Measurements from ENCODE around the gene KCND3. TPM values are rescaled to one million over a fixed set of nuclear protein-coding genes. Genes with fewer than 3 reads are reported as not detected.

The KCND3 gene
- total RNA-seq, 2 experiments from 2014 or later, result not detected

DNA sequence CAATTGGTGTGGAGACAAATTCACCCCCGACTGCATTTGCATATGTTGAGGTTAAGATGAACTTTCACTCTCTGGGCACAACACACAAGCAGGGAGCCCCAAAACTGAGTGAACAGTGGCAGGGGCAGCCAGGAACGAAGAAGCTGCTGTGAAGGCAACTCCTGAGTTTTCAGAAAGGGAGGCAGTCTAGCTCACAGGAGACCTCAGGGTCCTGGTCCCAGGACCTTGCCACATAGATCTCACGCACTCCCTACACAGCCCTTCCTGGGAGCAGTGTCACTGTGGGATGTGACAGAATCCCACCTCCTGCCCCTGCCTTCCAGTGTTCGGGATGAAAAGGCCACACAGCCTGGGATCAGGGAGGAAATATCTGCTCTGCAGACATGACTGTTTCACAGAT is 60.9 kb downstream of the KCND3 start:
- ATAC-seq, result no peak
- no peaks in the 10 kb centered on the region for H3K36me3 Mint-ChIP-seq (ENCODE audit: low read depth)
- ChIA-PET POLR2A (no interaction called here), CTCF (interaction anchor here (0.6 to 0.9 kb wide), 2 partner anchors 122 to 371 kb away, joined by 3 read pairs; no protein-coding TSS in a partner anchor)
- no peaks in the 10 kb centered on the region for H3K4me1 Mint-ChIP-seq
- H3K4me3 Mint-ChIP-seq, result no peak overlapping the region
- intact Hi-C loops (cut with DNase I, micrococcal nuclease), result no loop called here
- no peak overlapping the region for H3K27ac Mint-ChIP-seq
- H3K9me3 Mint-ChIP-seq (ENCODE audit: low read depth), result no peaks in the 10 kb centered on the region
- DNase-seq, result no peak
- peaks cover 4% of the 10 kb centered on the region for H3K27me3 Mint-ChIP-seq

GRCh38 chr1:111927652-111928051 is 61.8 kb downstream of the KCND3 start:
- Mint-ChIP-seq H3K27me3 (peaks cover 3% of the 10 kb centered on the region), H3K4me3 (no peak overlapping the region), H3K36me3 (ENCODE audit: low read depth) (no peaks in the 10 kb centered on the region), H3K27ac (no peak overlapping the region), H3K9me3 (ENCODE audit: low read depth) (no peaks in the 10 kb centered on the region), H3K4me1 (no peaks in the 10 kb centered on the region)
- ATAC-seq (no peak), DNase-seq (no peak)
- CTCF ChIA-PET, result no interaction called here
- POLR2A ChIA-PET, result no interaction called here
- intact Hi-C loops (cut with DNase I, micrococcal nuclease), result no loop called here

- Mint-ChIP-seq H3K27ac (no peak overlapping the region), H3K9me3 (ENCODE audit: low read depth) (no peaks in the 10 kb centered on the region), H3K36me3 (ENCODE audit: low read depth) (no peaks in the 10 kb centered on the region), H3K4me1 (no peaks in the 10 kb centered on the region), H3K4me3 (no peak overlapping the region), H3K27me3 (peaks cover 7% of the 10 kb centered on the region)
- intact Hi-C loops (cut with DNase I, micrococcal nuclease), result no loop called here
- no peak for DNase-seq
- POLR2A ChIA-PET, result no interaction called here
- CTCF ChIA-PET, result no interaction called here
- no peak for ATAC-seq
These were observed 64.7 kb downstream of the KCND3 start for GRCh38 chr1:111924786-111925185.

- intact Hi-C loops (cut with DNase I, micrococcal nuclease), result no loop called here
- Mint-ChIP-seq H3K4me1 (no peaks in the 10 kb centered on the region), H3K36me3 (ENCODE audit: low read depth) (no peaks in the 10 kb centered on the region), H3K27me3 (peaks cover 14% of the 10 kb centered on the region), H3K27ac (no peak overlapping the region), H3K4me3 (no peak overlapping the region), H3K9me3 (ENCODE audit: low read depth) (no peaks in the 10 kb centered on the region)
- CTCF ChIA-PET, result no interaction called here
- DNase-seq, result no peak
- POLR2A ChIA-PET, result no interaction called here
- no peak for ATAC-seq
These were observed 65.7 kb downstream of the KCND3 start for GRCh38 chr1:111923766-111924165.

DNA sequence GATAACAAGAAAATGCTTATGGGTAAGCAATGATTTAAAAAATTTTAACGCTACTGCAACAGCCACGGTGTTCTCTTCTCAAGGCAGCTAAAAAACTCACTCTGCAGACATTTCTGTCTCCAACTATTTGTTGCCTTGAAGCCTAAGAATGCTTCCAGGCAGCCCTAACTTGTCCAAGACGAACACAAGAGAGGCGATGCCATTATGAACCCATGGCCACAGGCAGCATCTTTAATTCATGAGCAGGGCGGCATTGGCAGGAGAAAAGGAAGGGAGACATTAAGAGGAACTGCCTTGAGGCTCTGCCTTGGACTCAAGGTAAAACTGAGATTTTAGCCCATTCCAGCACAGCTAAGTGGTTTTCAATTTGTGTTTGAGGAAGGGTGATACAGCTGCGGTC is 67.5 kb downstream of the KCND3 start:
- Mint-ChIP-seq H3K27ac (no peak overlapping the region), H3K4me1 (no peaks in the 10 kb centered on the region)
- POLR2A ChIA-PET, result no interaction called here

DNA sequence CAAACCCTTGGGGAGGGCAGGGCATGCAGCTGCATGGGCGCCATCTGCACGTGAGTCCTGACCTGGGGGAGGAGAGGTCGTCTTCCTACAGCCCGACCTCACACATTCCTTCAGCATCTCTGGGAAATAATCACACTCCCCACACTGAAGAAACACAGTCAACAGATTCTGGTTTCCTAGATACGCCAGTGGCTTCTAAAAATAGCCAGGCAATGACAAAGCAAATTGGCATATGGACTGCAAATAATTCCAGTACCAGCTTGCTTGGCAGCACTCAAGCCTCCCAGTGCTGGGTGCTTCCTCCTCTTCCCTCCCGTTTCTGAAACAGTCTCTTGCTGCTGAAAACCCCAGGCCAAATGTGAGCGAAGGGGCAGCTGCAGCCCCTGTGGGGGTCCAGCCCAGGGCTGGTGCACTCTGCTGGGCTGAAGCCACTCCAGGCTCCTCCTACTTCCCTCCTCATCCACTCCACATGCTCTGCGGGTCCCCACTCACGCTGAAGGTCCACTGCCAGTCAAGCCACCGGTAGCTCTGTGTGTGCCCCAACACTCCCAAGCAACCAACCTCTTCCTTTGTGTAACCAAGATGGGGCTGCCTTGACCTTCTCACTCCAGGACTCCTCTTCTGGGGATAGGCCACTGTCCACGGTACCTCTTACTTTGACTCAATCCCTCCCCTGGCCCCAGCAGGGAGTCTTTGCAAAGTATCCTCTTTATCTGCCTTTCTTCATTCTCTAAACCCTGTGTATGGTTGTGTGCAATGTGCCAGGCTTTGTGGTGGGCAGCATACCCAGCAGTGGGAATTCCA is 69.0 kb downstream of the KCND3 start:
- no peaks in the 10 kb centered on the region for H3K4me1 Mint-ChIP-seq
- no peaks in the 10 kb centered on the region for H3K36me3 Mint-ChIP-seq (ENCODE audit: low read depth)
- H3K9me3 Mint-ChIP-seq (ENCODE audit: low read depth), result no peaks in the 10 kb centered on the region
- intact Hi-C loops (cut with DNase I, micrococcal nuclease), result no loop called here
- no peak overlapping the region for H3K27ac Mint-ChIP-seq
- no peak for DNase-seq
- no peak overlapping the region for H3K4me3 Mint-ChIP-seq
- no peak for ATAC-seq
- POLR2A ChIA-PET, result no interaction called here
- H3K27me3 Mint-ChIP-seq, result peaks cover 22% of the 10 kb centered on the region
- CTCF ChIA-PET, result interaction anchor here (0.6 to 0.7 kb wide), 2 partner anchors 31 to 54 kb away, joined by 3 read pairs; no protein-coding TSS in a partner anchor

More for the DNA sequence above, 67.5 kb downstream of the KCND3 start:
- ATAC-seq (no peak), DNase-seq (no peak)
- H3K36me3 Mint-ChIP-seq (ENCODE audit: low read depth), result no peaks in the 10 kb centered on the region
- CTCF ChIA-PET, result no interaction called here
- no peak overlapping the region for H3K4me3 Mint-ChIP-seq
- intact Hi-C loops (cut with DNase I, micrococcal nuclease), result no loop called here
- H3K27me3 Mint-ChIP-seq, result peaks cover 20% of the 10 kb centered on the region
- H3K9me3 Mint-ChIP-seq (ENCODE audit: low read depth), result no peaks in the 10 kb centered on the region

- H3K4me1 Mint-ChIP-seq, result no peaks in the 10 kb centered on the region
- H3K27me3 Mint-ChIP-seq, result peaks cover 33% of the 10 kb centered on the region
- no peak overlapping the region for H3K4me3 Mint-ChIP-seq
- peaks cover 6% of the 10 kb centered on the region for H3K9me3 Mint-ChIP-seq (ENCODE audit: low read depth)
- no peak overlapping the region for H3K27ac Mint-ChIP-seq
- no peaks in the 10 kb centered on the region for H3K36me3 Mint-ChIP-seq (ENCODE audit: low read depth)
- POLR2A ChIA-PET, result no interaction called here
- intact Hi-C loops (cut with DNase I, micrococcal nuclease), result no loop called here
- CTCF ChIA-PET, result no interaction called here
- DNase-seq, result no peak
- ATAC-seq, result no peak
These were observed 77.5 kb downstream of the KCND3 start for GRCh38 chr1:111911776-111912515.

- intact Hi-C loops (cut with DNase I, micrococcal nuclease), result no loop called here
- ATAC-seq (no peak), DNase-seq (no peak)
- H3K36me3 Mint-ChIP-seq (ENCODE audit: low read depth), result no peaks in the 10 kb centered on the region
- CTCF ChIA-PET, result no interaction called here
- no peak overlapping the region for H3K4me3 Mint-ChIP-seq
- H3K27ac Mint-ChIP-seq, result no peak overlapping the region
- H3K9me3 Mint-ChIP-seq (ENCODE audit: low read depth), result peaks cover 6% of the 10 kb centered on the region
- POLR2A ChIA-PET, result no interaction called here
- H3K27me3 Mint-ChIP-seq, result peaks cover 39% of the 10 kb centered on the region
- H3K4me1 Mint-ChIP-seq, result no peaks in the 10 kb centered on the region
These were observed 78.4 kb downstream of the KCND3 start for GRCh38 chr1:111911061-111911460.

DNA sequence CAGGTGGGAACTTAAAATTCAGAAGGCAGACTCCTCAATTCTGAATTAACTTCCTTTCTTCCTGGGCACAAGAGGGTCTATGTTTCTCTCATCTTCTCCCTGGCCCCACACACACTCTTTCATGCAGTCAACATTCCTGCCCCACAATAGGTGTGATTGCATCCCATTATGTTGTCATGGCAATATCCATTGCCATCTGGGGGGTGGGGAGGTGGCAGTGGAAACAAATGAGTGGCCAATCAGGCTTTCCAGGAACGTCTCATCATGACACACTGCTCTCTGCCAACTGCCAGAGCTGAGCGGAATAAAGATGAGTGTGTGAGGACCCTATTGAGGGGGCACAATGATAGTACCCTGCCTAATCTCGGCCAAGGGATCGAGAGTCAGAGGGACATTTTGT is 80.4 kb downstream of the KCND3 start:
- ATAC-seq, result no peak
- Mint-ChIP-seq H3K27me3 (peaks cover 34% of the 10 kb centered on the region), H3K36me3 (ENCODE audit: low read depth) (no peaks in the 10 kb centered on the region), H3K9me3 (ENCODE audit: low read depth) (peaks cover 6% of the 10 kb centered on the region), H3K4me1 (peaks cover 8% of the 10 kb centered on the region), H3K4me3 (no peak overlapping the region), H3K27ac (no peak overlapping the region)
- intact Hi-C loops (cut with DNase I, micrococcal nuclease), result no loop called here
- ChIA-PET POLR2A (no interaction called here), CTCF (no interaction called here)
- no peak for DNase-seq

DNA sequence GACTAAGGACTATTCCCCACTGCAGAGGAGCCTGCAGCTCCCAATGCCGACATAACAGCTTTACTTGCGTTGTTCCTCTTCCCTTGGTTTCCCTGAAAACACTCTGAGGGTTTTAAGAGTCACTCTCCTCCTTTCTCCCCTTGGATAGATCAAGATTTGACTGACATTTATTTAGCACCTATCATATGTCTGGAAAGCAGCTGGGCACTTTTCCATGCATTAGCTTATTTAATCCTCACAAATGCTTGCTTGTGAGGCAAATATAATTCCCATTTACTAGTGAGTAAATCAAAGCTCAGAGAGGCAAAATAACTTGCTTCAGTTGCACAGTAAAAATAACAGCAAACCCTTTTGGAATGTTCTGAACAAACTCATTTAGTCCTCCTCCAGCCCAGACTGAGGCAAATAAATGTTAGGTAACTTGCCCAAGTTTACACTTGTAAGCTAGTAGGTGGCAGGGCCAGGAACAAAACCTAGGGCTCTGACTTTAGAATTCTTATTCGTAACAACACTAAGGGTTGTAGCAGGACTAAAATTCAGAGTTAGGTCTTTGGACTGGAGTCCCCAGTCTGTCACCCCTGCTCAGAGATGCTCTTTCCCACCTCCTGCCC is 81.4 kb downstream of the KCND3 start:
- H3K27me3 Mint-ChIP-seq, result peaks cover 32% of the 10 kb centered on the region
- H3K4me3 Mint-ChIP-seq, result no peak overlapping the region
- ChIA-PET CTCF (no interaction called here), POLR2A (no interaction called here)
- ATAC-seq, result no peak
- H3K4me1 Mint-ChIP-seq, result peaks cover 8% of the 10 kb centered on the region
- intact Hi-C loops (cut with DNase I, micrococcal nuclease), result no loop called here
- H3K36me3 Mint-ChIP-seq (ENCODE audit: low read depth), result no peaks in the 10 kb centered on the region
- H3K27ac Mint-ChIP-seq, result no peak overlapping the region
- no peaks in the 10 kb centered on the region for H3K9me3 Mint-ChIP-seq (ENCODE audit: low read depth)
- DNase-seq, result no peak

DNA sequence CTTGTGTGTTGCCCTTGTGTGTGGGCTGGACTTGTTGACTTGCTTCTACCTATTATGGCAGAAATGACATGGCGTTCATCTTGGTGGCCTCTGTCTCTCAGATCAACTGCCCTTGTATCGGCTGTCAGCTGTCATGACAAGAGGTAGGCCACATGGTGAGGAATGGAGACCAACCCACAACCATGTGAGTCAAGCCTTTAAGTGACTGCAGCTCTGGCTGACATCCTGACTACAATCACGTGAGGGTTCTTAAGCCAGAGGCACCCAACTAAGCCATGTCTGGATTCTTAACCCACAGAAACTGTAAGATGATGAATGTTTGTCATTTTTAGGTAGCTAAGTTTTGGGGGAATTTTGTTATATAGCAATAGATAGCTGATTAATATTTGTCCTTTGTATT is 82.1 kb downstream of the KCND3 start:
- H3K4me3 Mint-ChIP-seq, result no peak overlapping the region
- intact Hi-C loops (cut with DNase I, micrococcal nuclease), result no loop called here
- peak; percentile 14 for DNase-seq
- ChIA-PET POLR2A (no interaction called here), CTCF (no interaction called here)
- no peaks in the 10 kb centered on the region for H3K36me3 Mint-ChIP-seq (ENCODE audit: low read depth)
- no peaks in the 10 kb centered on the region for H3K9me3 Mint-ChIP-seq (ENCODE audit: low read depth)
- peak; percentile 39 for ATAC-seq
- no peak overlapping the region for H3K27ac Mint-ChIP-seq
- peaks cover 8% of the 10 kb centered on the region for H3K4me1 Mint-ChIP-seq
- H3K27me3 Mint-ChIP-seq, result peaks cover 32% of the 10 kb centered on the region

DNA sequence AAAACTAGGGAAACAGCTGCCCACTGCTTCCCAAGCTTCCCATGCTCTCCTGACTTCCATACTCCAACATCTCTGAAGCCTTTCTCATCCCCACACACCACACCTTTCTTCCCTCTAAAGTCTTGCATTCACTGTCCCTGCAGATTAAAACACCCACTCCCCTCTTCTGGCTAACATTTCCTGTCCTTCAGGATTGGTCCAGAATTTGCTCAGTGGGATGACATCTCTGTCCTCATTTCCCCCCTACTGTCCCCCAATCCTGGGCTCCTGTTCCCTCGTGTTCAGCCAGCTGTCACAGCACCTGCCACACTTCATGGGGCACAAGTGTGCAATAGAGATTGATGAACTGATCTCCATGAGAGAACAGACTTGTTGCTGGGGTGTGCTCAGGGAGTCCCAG is 82.7 kb downstream of the KCND3 start:
- Mint-ChIP-seq H3K4me1 (peaks cover 8% of the 10 kb centered on the region), H3K4me3 (no peak overlapping the region), H3K36me3 (ENCODE audit: low read depth) (no peaks in the 10 kb centered on the region), H3K27ac (no peak overlapping the region), H3K9me3 (ENCODE audit: low read depth) (no peaks in the 10 kb centered on the region), H3K27me3 (peaks cover 32% of the 10 kb centered on the region)
- CTCF ChIA-PET, result no interaction called here
- POLR2A ChIA-PET, result no interaction called here
- intact Hi-C loops (cut with DNase I, micrococcal nuclease), result no loop called here
- no peak for DNase-seq
- no peak for ATAC-seq
